SK-N-SH (cell line): ENCODE data around the gene PDIA6.

ENCODE experiments used
- CTCF ChIP-seq: fragments of 200-600 bp; sonication (generic); IDR thresholded peaks from 2 replicates; pipeline ENCODE4 v1.6.1; 2017; ENCODE audit warnings: antibody characterized with exemption, mild to moderate bottlenecking, moderate library complexity
- REST ChIP-seq: IDR thresholded peaks from 2 replicates; pipeline ENCODE4 v1.6.1; 2012; ENCODE audit warnings: mild to moderate bottlenecking, low read depth, low read length, moderate library complexity

GRCh38 chr2:10775021-10775780, 37.4 kb downstream of the PDIA6 start:
- no peak for TF ChIP-seq REST
- no peak for TF ChIP-seq CTCF
